ENCODE results near the gene DUSP8.

Gene DUSP8

DNA sequence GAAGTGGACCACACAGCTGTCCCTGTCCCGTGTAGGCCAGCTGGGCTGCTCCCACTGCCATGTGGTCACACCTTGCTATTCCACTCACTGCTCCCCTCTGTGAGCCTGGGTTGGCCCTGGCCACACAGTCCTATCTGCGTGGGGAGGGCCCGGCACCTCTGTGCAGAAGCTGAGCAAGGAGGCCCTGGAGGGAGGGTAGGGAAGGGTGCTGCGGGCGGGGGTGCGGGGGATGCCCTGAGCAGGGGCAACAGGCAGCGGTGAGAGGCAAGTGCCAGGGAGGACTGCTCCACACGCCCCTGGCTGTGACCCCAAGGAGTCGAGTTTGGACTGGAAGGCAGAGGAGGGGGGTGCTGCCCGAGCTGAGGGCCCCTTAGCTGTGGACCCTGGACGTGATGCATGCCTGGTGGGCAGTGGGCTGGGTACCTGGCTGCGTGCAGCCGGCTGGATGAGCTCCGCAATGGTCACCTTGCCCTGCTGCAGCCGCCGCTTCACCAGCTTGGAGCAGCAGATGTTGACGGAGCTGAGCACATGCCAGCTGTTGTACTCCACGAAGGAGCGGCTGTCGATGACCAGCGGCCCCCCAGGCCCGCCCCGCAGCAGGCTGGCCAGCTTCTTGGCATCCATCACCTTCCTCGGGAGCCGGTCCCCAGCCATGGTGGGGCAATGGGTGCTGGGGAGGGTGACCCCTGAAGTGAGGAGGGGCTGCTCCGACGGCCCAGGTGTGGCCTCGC is 6.7 kb downstream of the DUSP8 start:
- DNase-seq = no peak

DNA sequence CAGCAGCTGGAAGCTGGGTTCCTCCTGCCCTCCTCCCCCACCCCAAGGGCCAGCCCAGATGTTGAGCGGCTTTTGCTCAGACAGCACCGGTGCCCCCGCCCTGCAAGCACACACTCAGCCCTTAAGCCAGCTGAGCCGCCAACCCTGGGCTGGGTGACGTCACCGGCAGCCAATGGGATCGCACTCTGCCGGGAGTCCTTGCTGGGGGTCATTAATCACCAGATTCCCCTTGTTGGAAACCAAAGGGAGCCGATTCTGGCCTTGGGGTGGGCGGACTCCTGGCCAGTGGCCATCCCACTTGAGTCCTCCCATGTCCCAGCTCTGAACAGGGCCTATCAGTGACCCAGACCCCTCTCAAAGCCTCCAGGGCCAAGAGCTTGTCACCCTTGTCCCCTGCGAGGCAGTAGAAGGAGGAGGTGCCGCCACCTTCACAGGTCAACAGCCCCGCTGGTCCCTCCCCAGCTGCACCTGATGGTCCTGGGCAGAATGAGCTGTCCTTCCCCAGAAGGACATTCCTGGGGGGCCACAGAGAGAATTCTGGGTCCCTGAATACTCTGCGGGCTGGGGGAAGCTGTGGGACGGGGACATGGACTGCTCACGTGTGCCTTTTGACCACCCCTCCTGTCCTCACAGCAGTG is 7.4 kb downstream of the DUSP8 start:
- DNase-seq = peak; percentile 31

GRCh38 chr11:1563697-1564534 is 8.2 kb downstream of the DUSP8 start:
- no peak for DNase-seq

GRCh38 chr11:1563149-1563638 is 8.9 kb downstream of the DUSP8 start:
- no peak for DNase-seq

- DNase-seq = no peak
Observed at GRCh38 chr11:1562469-1563148, 9.5 kb downstream of the DUSP8 start.

- DNase-seq = no peak
Observed at GRCh38 chr11:1561955-1562354, 10.1 kb downstream of the DUSP8 start.

- DNase-seq = no peak
Observed at GRCh38 chr11:1561266-1561665, 10.8 kb downstream of the DUSP8 start.

GRCh38 chr11:1560649-1561251 is 11.3 kb downstream of the DUSP8 start:
- DNase-seq = no peak

DNA sequence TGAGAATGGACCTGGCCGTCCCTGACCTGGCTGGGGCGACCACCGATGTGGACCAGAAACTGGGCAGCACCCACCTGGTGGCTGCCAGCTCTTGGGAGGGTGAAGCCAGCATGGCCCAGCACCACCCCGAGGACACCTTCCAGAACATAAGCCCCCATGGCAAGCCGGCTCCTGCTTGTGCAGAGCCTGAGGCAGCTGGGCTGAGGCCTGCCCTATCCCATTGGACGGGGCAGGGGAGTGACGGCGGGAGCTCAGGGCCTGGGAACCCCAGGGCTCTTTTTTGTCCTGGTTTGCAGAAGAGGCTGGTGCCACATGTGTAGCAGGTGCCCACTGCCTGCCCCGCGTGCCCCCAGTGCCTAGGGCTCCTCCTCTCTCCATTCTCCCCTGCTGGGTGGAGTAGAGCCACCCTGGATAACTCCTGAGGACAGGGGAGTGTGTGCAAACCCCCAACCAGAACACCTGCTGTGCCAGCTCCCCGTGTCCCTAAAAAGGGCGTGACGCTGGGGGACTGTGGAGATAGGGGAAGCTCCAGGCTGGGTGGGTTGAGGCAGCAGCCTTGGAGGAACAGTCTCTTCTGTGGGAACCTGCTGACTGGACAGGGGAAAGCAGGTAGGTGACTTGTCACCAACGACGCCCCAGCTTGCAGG is 11.9 kb downstream of the DUSP8 start:
- DNase-seq = no peak

DNA sequence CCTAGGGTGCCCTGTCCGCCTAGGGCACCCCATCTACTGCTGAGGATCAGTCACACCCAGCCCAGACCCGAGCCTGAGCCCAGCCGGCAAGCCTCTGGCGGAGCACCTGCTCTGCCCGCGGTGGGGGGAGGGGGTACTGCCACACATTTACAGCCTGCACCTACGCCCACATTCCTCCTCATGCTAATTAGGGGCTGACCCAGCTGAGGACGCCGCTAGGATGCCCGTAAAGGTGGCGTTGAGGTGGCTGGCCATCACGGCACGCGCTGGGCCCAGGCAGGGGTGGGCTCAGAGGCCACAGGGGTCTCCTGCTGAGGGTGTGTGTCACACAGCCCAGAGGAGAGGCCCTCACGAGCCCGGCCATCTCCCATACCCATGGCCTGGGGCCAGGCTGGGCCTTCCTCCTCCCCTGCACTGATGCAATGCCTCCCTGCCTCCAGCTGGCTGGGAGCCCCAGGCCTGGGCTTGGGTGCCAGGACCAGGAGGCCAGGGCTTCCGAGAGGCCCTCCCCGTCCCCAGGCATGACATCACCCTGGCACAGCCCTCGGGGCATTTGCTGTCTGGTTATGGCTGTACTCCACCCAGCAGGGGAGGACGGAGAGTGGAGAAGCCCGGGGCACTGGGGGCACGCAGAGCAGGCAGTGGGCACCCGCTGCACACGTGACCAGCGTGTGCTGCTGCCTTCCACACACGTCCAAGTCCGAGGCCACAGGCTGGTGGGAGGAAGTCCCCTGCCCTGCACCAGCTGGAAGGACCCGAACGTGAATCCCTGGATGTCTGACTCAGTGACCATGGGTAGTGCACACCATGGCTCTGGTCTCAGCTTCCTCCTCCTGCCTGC is 12.7 kb downstream of the DUSP8 start:
- peak; percentile 28 for DNase-seq

GRCh38 chr11:1558775-1559110 is 13.3 kb downstream of the DUSP8 start:
- no peak for DNase-seq

DNA sequence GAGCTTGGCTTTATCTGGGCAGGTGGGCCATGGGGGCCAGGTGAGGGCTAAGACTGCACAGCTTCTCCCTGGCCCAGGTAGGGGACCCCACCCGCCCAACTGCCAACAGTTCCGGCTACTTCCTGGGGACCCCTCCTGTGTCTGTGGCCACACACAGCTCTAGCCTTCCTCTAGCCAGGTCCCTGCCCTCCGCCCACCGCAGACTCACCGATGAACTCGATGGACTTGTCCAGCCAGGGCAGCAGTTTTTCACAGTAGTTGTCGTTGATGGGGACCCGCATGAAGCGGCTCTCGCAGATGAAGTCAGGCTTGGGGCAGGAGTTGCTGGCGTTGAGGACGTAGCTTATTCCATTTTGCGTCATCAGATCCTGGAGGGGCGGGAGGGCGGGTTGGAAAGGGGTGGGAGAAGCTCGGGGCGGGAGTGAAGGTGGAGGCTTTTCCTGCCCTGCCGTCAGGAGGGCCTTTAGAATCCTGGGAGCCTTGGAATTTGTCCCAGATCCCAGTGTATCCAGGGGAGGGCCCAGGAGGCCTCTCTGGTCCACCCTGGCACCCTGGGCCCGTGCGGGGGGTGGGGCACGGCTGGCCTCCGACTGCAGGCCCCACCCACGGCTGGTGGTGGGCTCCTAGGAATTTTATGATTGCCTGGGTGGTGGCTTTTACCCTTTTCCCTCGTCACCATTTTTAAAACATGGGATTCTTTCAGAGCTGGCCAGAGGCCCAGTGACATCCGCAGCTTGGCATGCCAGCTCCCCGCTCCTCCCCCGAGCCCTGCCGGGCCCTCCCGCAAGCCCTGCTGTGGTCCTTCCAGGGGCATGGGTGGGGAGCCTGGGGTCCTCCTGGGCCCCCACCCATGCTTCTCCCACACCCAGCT is 13.9 kb downstream of the DUSP8 start:
- no peak for DNase-seq

DNA sequence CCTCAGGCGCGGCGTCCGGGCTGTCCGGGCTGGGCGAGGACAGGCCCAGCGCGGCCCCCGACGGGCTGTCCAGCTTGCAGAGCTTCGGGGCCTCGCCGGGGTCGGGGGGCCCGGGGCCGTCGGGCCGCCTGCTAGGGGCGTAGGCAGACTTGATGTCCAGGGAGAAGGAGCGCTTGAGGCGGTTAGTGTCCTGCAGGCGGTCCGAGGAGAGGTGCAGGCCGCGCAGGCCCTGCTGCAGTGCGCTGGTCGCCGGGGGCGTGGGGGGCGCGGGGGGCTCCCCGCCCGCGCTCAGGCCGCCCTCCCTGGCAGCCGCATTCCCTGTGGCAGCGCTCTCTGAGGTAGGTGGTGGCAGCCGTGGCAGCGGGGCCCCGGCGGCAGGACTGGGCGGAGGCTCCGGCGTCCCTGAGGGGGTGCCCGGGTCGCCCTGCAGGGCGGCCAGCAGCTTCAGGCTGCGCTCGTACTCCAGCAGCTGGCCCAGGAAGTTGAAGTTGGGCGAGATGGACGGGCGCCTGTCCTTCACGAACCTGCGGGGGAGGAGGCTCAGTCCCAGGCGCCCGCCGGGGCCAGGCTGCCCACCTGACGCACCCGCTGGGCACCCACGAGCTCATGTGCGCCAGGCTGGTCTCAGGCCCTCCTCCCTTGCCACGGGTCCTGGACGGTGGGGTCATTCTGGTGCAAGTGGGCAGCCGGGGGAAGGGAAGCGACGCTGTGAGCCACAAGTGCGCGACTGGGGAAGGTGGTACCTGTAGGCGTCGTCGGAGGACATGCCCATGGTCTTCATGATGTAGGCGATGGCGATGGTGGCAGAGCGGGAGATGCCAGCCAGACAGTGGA is 14.8 kb downstream of the DUSP8 start:
- no peak for DNase-seq

GRCh38 chr11:1556278-1556902 is 15.7 kb downstream of the DUSP8 start:
- no peak for DNase-seq

- no peak for DNase-seq
Observed at GRCh38 chr11:1555713-1556153, 16.3 kb downstream of the DUSP8 start.

DNA sequence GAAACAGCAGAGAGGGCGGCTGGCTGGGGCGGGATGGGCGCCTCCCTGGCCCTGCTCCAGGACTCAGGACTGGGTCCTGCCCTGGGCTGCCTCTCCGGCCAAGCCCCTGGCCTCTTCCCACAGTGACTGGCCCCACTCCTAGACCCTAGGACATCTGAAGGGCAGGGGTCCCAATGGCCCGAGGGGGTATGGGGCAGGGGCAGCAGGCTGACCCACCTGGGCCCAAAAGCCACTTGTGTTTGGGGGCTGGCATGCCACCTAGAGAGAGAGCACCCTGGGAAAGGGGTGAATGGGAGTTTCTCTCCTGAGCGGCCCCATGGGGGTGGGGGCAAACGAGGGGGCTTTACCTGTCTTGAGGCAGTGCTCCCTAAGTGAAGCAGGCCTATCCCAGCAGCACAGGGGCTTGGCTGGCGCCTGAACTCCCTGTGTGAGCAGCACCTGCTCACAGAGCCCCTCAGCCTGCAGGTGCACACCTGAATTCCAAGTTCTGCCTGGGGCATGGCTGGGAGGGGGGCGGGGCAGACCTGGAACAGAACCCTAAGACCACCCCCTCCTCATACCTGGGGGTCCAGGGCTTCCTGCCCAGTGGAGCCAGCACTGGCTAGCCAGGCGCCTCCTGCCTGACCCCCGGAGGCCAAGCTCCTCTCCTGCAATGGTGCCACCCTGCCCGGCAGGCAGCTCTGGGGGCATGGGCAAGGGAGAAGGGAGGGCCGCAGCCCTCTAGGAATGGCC is 16.9 kb downstream of the DUSP8 start:
- DNase-seq = no peak

DNA sequence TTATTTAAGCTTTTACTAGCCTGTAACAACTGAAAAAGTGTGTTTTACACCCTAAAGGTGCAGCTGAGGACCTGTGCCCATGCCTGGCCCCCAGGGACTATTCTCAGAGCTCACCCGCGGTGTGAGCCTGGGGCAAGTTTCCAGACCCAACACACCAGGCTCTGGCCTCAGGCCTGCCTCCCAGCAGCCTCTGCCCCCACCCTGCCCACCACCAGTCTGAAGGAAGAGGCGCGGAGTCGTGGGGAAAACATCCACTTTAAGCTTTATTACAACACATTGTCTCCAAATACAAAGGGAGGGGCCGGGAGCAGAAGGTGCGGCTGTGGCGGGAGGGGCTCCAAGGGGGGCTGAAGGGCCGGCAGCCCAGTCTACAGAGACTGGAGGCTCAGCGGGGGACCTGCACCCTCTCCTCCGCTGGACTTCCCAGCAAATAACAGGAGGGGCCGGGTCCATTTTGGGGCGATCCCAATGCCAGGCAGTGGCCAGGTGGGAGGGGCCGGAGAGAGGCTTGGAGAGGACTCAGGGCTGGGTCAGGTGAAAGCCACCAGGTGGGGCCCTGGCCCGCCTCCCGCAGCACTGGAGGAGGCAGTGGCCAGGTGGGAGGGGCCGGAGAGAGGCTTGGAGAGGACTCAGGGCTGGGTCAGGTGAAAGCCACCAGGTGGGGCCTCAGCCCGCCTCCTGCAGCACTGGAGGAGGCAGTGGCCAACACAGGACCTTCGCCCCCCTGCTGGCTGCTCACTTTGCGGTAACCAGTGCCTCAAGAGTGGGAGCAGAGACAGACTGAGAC is 18.1 kb downstream of the DUSP8 start:
- no peak for DNase-seq
